Astrocyte of the cerebellum (primary cell): ENCODE results near the gene CDK14.

Source experiments
- DNase-seq: peaks from one replicate; pipeline ENCODE4 v3.0.0-alpha.2; 2011; ENCODE audit warnings: low read depth
- H3K4me3 ChIP-seq: 2 replicates; pipeline ENCODE4 v1.5.1; 2011; ENCODE audit warnings: mild to moderate bottlenecking, low read depth, low read length, moderate library complexity
- in situ Hi-C: cut with HindIII; loops from 2 replicates; pipeline ENCODE4 v1.10.0; 2017; ENCODE audit warnings: low sequenced_read_pairs
- TF ChIP-seq, protein P1 (sequence below): IDR thresholded peaks from 2 replicates; pipeline ENCODE4 v1.5.1; 2012; ENCODE audit warnings: low read length, low read depth, moderate library complexity, mild to moderate bottlenecking; ENCODE audit errors: missing control alignments

CDK14 gene

GRCh38 chr7:91043924-91044645 lies 448.0 kb downstream of the CDK14 start:
- H3K4me3 ChIP-seq, result no peak overlapping the region
- in situ Hi-C loops, result no loop called here
- no peak for DNase-seq
- TF ChIP-seq, protein P1, sequence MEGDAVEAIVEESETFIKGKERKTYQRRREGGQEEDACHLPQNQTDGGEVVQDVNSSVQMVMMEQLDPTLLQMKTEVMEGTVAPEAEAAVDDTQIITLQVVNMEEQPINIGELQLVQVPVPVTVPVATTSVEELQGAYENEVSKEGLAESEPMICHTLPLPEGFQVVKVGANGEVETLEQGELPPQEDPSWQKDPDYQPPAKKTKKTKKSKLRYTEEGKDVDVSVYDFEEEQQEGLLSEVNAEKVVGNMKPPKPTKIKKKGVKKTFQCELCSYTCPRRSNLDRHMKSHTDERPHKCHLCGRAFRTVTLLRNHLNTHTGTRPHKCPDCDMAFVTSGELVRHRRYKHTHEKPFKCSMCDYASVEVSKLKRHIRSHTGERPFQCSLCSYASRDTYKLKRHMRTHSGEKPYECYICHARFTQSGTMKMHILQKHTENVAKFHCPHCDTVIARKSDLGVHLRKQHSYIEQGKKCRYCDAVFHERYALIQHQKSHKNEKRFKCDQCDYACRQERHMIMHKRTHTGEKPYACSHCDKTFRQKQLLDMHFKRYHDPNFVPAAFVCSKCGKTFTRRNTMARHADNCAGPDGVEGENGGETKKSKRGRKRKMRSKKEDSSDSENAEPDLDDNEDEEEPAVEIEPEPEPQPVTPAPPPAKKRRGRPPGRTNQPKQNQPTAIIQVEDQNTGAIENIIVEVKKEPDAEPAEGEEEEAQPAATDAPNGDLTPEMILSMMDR, result no peak

GRCh38 chr7:91045606-91046005 lies 449.5 kb downstream of the CDK14 start:
- DNase-seq, result no peak
- TF ChIP-seq, protein P1, result no peak
- no peak overlapping the region for H3K4me3 ChIP-seq
- in situ Hi-C loops, result no loop called here

GRCh38 chr7:91046322-91047089 lies 450.4 kb downstream of the CDK14 start:
- TF ChIP-seq, protein P1, result no peak
- in situ Hi-C loops, result no loop called here
- DNase-seq, result no peak
- no peak overlapping the region for H3K4me3 ChIP-seq

DNA sequence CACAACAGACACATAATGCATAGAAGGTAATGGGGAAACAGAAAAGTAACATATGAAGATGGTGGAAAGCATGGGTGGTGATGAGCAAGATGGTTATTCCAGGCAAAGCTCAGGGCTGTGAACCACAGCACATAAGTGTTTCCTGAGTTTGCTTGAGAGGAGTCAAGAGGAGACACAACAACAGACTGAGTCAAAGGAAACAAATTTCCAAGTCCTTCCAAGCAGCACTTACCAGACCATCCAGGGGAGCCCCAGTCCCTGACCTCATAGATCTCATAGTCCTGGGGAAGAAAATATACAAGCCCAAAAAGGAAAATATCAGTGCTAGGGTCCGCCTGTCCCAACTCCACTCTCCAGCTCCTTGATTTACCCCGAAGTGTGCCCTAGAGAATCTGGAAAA lies 451.5 kb downstream of the CDK14 start:
- TF ChIP-seq, protein P1, result no peak
- no peak overlapping the region for H3K4me3 ChIP-seq
- DNase-seq, result no peak
- in situ Hi-C loops, result no loop called here

GRCh38 chr7:91050677-91051076 lies 454.6 kb downstream of the CDK14 start:
- TF ChIP-seq, protein P1, result no peak
- no peak for DNase-seq
- in situ Hi-C loops, result no loop called here

DNA sequence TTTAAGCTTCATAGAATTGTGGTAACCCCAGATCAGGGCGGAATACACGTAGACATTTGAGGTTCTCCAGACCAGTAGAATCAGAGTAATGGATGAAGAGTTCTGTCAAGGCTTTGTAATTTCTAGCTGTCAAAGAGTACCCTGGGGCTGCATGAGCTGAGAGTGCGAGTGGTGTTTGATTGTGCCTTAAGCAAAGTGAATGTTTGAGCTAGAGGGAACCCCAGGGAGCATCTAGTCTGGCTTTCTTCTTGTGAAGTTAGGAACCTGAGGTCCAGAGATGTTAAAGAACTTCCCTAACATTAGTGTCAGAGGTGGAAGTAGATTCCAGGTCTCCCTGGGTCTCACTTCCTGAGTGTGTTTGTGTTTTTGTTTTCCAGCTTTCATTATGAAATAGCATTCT lies 455.8 kb downstream of the CDK14 start:
- TF ChIP-seq, protein P1, result no peak
- no peak for DNase-seq
- no peak overlapping the region for H3K4me3 ChIP-seq
- in situ Hi-C loops, result no loop called here

More at GRCh38 chr7:91050677-91051076, 454.6 kb downstream of the CDK14 start:
- H3K4me3 ChIP-seq, result no peak overlapping the region
